D721Med (cell line): ENCODE data around the gene FGF9.

Experiments used
- DNase-seq: peaks from one replicate; pipeline ENCODE4 v3.0.0; 2011; ENCODE audit warnings: low spot score; ENCODE audit not compliant: insufficient read length
- FAIRE-seq: peaks from 2 replicates; lab custom pipeline; 2011; peaks lifted over from hg19 to GRCh38; lab: Jason Lieb, UNC
- CTCF ChIP-seq: IDR thresholded peaks from 2 replicates; pipeline ENCODE4 v1.5.1; 2012; ENCODE audit warnings: mild to moderate bottlenecking, control low read depth; ENCODE audit not compliant: insufficient read depth; ENCODE audit errors: missing control alignments

Gene FGF9

GRCh38 chr13:21670883-21671619 lies at the start of gene FGF9:
Gene FGF9 (plus strand): TSS chr13:21671073. CDS start chr13:21671913, 840 bp downstream.
- FAIRE-seq (no peak), DNase-seq (peak; percentile 72)
- TF ChIP-seq CTCF = peak; percentile 0

GRCh38 chr13:21625366-21625765 lies 45.5 kb upstream of the FGF9 start:
- FAIRE-seq (no peak), DNase-seq (no peak)
- TF ChIP-seq CTCF = peak; percentile 49

GRCh38 chr13:21632196-21632595 lies 38.7 kb upstream of the FGF9 start:
- no peak for FAIRE-seq
- DNase-seq = no peak
- TF ChIP-seq CTCF = no peak

- TF ChIP-seq CTCF = no peak
- no peak for FAIRE-seq
- no peak for DNase-seq
Measured at GRCh38 chr13:21636656-21637055, 34.2 kb upstream of the FGF9 start.

GRCh38 chr13:21637296-21637695 lies 33.6 kb upstream of the FGF9 start:
- FAIRE-seq (no peak), DNase-seq (no peak)
- TF ChIP-seq CTCF = no peak

- FAIRE-seq (peak; percentile 48), DNase-seq (no peak)
- peak; percentile 57 for TF ChIP-seq CTCF
Measured at GRCh38 chr13:21638319-21639282, 32.3 kb upstream of the FGF9 start.

GRCh38 chr13:21639561-21639960 lies 31.3 kb upstream of the FGF9 start:
- DNase-seq = no peak
- no peak for FAIRE-seq
- TF ChIP-seq CTCF = no peak
